ENCODE results near the gene ELK3. TPM values are rescaled to one million over a fixed set of nuclear protein-coding genes. Genes with fewer than 3 reads are reported as not detected.

ELK3 gene
- total RNA-seq, 1 experiment from 2014 or later: 9.4 TPM

GRCh38 chr12:96305665-96306064 is 111.5 kb downstream of the ELK3 start:
- H3K4me1 Mint-ChIP-seq: peaks cover 30 to 40% of the 10 kb centered on the region in 2 experiments
- Histone ChIP-seq H3K18ac (ENCODE audit: insufficient read length, low read depth, low read length) (no peak overlapping the region), H3K4me1 (ENCODE audit: insufficient read depth, low read length) (no peaks in the 10 kb centered on the region), H3K79me1 (ENCODE audit: insufficient read depth, low read depth, low read length, poor library complexity, severe bottlenecking) (no peaks in the 10 kb centered on the region), H3K27ac (ENCODE audit: insufficient read length, low read depth, low read length) (no peak overlapping the region), H3K27me3 (ENCODE audit: insufficient read depth, low read length) (no peaks in the 10 kb centered on the region), H2BK120ac (ENCODE audit: low read depth, low read length, poor library complexity, severe bottlenecking) (no peak overlapping the region), H2BK20ac (ENCODE audit: low read depth, low read length, poor library complexity, severe bottlenecking) (no peak overlapping the region), H3K9ac (ENCODE audit: extremely low read depth, insufficient read length, low read length) (no peak overlapping the region), H4K5ac (ENCODE audit: insufficient read length, low read depth, low read length) (no peak overlapping the region), H4K20me1 (ENCODE audit: control insufficient read depth, insufficient read depth, insufficient read length) (no peaks in the 10 kb centered on the region), H2BK15ac (ENCODE audit: low read depth, low read length) (no peak overlapping the region), H3K14ac (ENCODE audit: insufficient read depth, low read length) (no peak overlapping the region), H3K4me2 (ENCODE audit: insufficient read depth, insufficient read length, low read length) (no peak overlapping the region), H3T11ph (ENCODE audit: low read length) (no peak overlapping the region), H2BK5ac (ENCODE audit: insufficient read length, low read length) (no peak overlapping the region), H3K79me2 (ENCODE audit: insufficient read depth, low read length) (no peaks in the 10 kb centered on the region), H2AFZ (ENCODE audit: low read length) (no peak overlapping the region), H3K23me2 (ENCODE audit: insufficient read length, low read depth, low read length, poor library complexity, severe bottlenecking) (no peaks in the 10 kb centered on the region), H3K23ac (ENCODE audit: insufficient read length, low read depth, low read length) (no peak overlapping the region), H3K56ac (ENCODE audit: insufficient read length, low read depth, low read length) (no peak overlapping the region), H4K91ac (ENCODE audit: insufficient read length, low read depth, low read length) (no peak overlapping the region), H3K9me3 (ENCODE audit: control insufficient read depth, low read depth, low read length) (no peaks in the 10 kb centered on the region), H3K4ac (ENCODE audit: low read depth, low read length) (no peak overlapping the region), H2AK5ac (ENCODE audit: insufficient read length, low read length) (no peak overlapping the region), H4K8ac (replicated peaks; ENCODE audit: insufficient read length, low read depth, low read length) (no peak overlapping the region), H2BK12ac (ENCODE audit: insufficient read length, low read depth, low read length) (no peak overlapping the region)
- peaks cover 0 to 4% (median under 1%) of the 10 kb centered on the region in 3 experiments; a peak in 5 of 7 replicates for H3K36me3 Mint-ChIP-seq (ENCODE audit: insufficient read depth in 1 of 3, low read depth in 3 of 3)
- DNase-seq: no peak
- no peaks in the 10 kb centered on the region; a peak in 1 of 5 replicates for H3K9me3 Mint-ChIP-seq
- no peak overlapping the region for H3K4me3 Mint-ChIP-seq
- peak overlapping the region in 1 of 3 experiments; percentile 63; a peak in 1 of 7 replicates for H3K27ac Mint-ChIP-seq
- H3K27me3 Mint-ChIP-seq (ENCODE audit: low read depth): no peaks in the 10 kb centered on the region
- WGBS (ENCODE audit: extremely low coverage, insufficient read length, low lambda C conversion rate): no CpG with 5 or more reads among the region's 3 CpGs
- TF ChIP-seq CTCF (conservative IDR thresholded peaks at IDR 0.05): no peak

All from H9 (cell line).